Smooth muscle cell of the umbilical artery (primary cell): ENCODE data around the gene KIF2C. TPM values are rescaled to one million over a fixed set of nuclear protein-coding genes. Genes with fewer than 3 reads are reported as not detected.

ENCODE experiments used
- total RNA-seq: library from RNA; depleted of rRNA; stranded (reverse); fragments of >200 nt; gene quantifications from 2 replicates; pipeline ENCODE4 v1.2.3, GENCODE V29; 2014

KIF2C gene
- total RNA-seq = 2.1 and 19.1 TPM in 2 replicates

GRCh38 chr1:44739307-44740178, at the start of gene KIF2C:
Gene KIF2C, plus strand, starts transcription at chr1:44739837. Its CDS starts 96 bp downstream, at chr1:44739933.

GRCh38 chr1:44730741-44731512, 8.7 kb upstream of the KIF2C start, which contains the start of gene RNU5D-1:
Gene RNU5D-1, minus strand, starts transcription at chr1:44731170.

DNA sequence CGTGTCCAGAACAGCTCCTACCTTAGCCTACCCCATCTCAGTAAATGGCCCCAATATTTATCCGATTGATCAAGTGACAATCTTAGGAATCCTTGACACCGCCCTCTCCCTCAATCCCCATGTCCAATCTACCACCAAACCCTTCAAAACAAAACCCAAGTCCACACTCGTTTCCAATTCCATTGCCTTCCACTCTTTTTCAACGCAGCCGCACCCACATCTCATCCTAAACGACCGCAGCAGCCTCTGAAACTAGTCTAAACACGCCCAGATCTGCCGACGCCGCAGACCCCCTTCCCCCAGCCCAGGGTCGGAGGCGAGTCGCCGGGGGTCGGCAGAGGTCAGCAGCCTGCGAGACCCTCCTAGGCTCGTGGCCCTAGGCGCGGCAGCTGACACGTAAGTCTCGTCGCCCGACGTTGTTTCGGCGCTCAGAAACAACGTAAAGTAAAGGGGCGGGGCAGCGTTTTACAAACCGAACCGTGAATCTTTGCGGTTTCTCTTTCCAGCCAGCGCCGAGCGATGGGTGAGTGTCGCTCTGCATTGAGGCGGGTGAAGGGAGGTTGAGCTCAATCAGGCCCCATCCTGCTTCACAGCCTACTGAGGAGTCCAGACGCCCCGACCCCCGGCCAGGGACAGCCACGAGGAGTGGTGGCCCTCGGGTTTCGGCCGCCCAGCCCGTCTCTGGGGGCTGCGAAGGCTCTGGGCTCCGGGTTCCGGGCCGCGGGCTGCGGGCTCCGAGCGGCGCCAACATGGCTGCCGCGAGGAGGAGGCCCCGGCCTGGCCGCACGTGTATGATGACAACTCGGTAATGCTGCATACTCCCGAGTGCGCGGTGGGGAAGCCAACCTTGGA, 35.7 kb downstream of the KIF2C start, which contains the start of gene RPS8:
TSS of gene RPS8 (plus strand) at position 463 of the 852 bp plus-strand sequence. CDS start at position 520, 57 bp downstream.

GRCh38 chr1:44788120-44788860, 48.7 kb downstream of the KIF2C start, which contains the start of gene BEST4:
Gene BEST4, minus strand, starts transcription at chr1:44788170. Its CDS starts 465 bp downstream, at chr1:44787705.

DNA sequence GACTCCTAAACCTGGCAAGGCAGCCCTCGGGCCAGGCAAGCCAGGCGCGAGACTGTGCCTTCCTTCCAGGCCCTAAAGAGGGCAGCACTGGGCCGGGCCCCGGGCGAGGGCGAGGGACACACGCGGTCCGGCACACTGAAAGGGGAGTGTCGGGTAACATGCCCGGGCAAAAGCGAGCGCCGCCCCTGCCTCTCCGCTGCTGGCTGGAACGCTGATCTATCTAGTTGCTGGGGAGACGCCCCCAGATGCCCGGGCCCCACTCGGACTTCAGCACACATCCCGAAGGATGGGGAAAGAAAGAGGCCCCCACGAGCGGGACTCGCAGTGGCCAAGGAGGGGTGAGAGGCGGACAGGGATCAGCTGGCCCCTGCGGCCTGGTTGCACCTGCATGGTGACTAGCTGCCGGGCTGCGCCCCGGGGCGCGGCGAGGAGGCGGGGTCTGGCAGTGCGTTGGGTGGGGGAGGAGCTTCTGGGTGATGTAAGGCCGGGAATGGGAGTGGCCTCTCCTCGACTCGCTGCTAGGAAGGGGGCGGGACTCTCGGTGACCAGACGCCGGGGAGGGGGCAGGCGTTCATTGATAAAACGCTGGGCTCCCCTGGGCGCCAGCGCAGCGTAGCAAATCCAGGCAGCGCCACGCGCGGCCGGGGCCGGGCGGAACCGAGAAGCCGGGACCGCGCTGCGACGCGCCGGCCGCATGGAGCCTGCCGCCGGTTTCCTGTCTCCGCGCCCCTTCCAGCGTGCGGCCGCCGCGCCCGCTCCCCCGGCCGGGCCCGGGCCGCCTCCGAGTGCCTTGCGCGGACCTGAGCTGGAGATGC, 60.3 kb downstream of the KIF2C start, which contains the start of gene PLK3:
TSS of gene PLK3 (plus strand) at position 608 of the 815 bp plus-strand sequence. CDS start at position 695, 87 bp downstream.

GRCh38 chr1:44806704-44807363, 67.2 kb downstream of the KIF2C start, which contains the start of gene DYNLT4:
Gene DYNLT4, minus strand, starts transcription at chr1:44807351. Its CDS starts 683 bp downstream, at chr1:44806668.

GRCh38 chr1:44808063-44808937, 68.7 kb downstream of the KIF2C start, which contains the start of gene BTBD19:
Gene BTBD19, plus strand, starts transcription at chr1:44808523. Its CDS starts 298 bp downstream, at chr1:44808821.

Other genes with a start within 250 kb of the KIF2C start
- 1.8 and 2.9 TPM in 2 replicates for gene TMEM53, start 65.4 kb upstream of the KIF2C start, total RNA-seq
- gene ARMH1, start 65.1 kb upstream of the KIF2C start, total RNA-seq = 0.59 and 1.2 TPM in 2 replicates
- not detected in 2 replicates for gene RNU5D-1, start 8.7 kb upstream of the KIF2C start, total RNA-seq
- 927 and 1,770 TPM in 2 replicates for gene RPS8, start 35.7 kb downstream of the KIF2C start, total RNA-seq
- under 0.01 TPM in 1 of 2 replicates, not detected in the other for gene BEST4, start 48.3 kb downstream of the KIF2C start, total RNA-seq
- 27.0 and 52.4 TPM in 2 replicates for gene PLK3, start 60.5 kb downstream of the KIF2C start, total RNA-seq
- gene DYNLT4, start 67.5 kb downstream of the KIF2C start, total RNA-seq = not detected in 2 replicates
- 11.9 and 17.0 TPM in 2 replicates for gene BTBD19, start 68.7 kb downstream of the KIF2C start, total RNA-seq
- gene PTCH2, start 103.4 kb downstream of the KIF2C start, total RNA-seq = under 0.01 and 0.05 TPM in 2 replicates
- gene EIF2B3, start 246.8 kb downstream of the KIF2C start, total RNA-seq = 30.4 and 34.4 TPM in 2 replicates